Gastrocnemius medialis (tissue), 4 donors: ENCODE results near the gene RABGAP1L.

Source experiments
- CTCF ChIP-seq, 5 experiments: fragments of 450-650 bp in 3 of 5; fragments of 200-600 bp in 2 of 5; sonication (generic) in 2 of 5; IDR thresholded peaks in 4 of 5; conservative IDR thresholded peaks in 1 of 5; 1 replicate in 4 of 5; 2 replicates in 1 of 5; pipeline ENCODE4 v1.5.1; 2016 to 2019; ENCODE audit warnings: antibody characterized with exemption in 5 of 5, mild to moderate bottlenecking in 3 of 5, moderate library complexity in 3 of 5
- POLR2A ChIP-seq, 2 donors: fragments of 450-650 bp; IDR thresholded peaks; one replicate each; pipeline ENCODE4 v1.6.1; 2017; ENCODE audit warnings: antibody characterized with exemption in 2 of 2, mild to moderate bottlenecking in 2 of 2, moderate library complexity in 2 of 2

- TF ChIP-seq CTCF (IDR thresholded peaks at IDR 0.05 in 4 of 5, conservative IDR thresholded peaks at IDR 0.05 in 1 of 5), result no peak
- TF ChIP-seq POLR2A (IDR thresholded peaks at IDR 0.05), result no peak
These were observed 581.1 kb downstream of the RABGAP1L start for GRCh38 chr1:174740249-174740968.
